ENCODE data around the gene PPP1R15B. TPM values are rescaled to one million over a fixed set of nuclear protein-coding genes. Genes with fewer than 3 reads are reported as not detected.

Gene PPP1R15B
- total RNA-seq, 1 experiment from 2014 or later = 41.6 TPM

DNA sequence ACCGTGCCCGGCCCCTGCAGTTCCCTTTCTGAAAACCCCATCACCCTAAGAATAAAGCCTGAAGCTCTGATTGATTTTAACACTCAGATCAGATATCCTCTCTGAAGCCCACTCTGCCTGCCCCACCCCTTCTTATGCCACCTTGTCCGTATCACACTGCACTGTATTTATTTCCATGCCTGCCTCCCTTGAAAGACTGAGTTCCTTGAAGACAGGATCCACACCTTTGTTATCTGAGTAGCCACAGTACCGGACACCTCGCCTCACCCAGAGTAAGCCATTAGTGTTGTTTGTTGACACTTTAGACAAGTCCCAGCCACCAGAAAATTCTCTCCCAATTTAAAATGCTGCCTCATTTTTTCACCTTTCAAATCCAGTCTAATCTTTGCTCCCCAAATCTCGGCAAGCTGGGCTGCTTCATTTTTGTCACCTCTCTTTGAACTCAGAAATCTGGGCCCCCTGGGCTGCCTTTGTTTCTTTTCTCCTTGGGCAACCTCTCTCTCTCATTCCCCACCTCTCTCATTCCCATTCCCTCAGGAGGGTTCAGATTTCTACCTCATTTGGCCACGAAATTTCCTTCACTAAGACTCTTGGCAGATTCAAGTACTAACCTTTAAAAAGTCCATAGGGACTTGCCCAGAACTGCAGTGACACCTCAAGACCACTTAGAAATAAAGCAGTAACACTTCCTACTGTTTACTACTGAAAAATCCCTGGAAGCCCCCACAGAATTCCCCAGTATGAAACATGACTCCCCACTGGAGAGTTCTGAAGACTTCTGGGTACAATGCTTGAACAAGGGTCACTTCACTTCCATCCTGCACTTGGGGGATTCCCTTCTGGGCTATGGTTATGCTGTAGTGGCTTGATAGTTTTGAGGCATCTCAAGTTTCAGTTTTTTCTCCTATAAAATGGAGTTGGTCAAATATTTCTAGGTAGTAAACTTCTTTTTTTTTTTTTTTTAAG lies 8.7 kb upstream of the PPP1R15B start:
- DNase-seq (ENCODE audit: low read depth) = peak; percentile 40

DNA sequence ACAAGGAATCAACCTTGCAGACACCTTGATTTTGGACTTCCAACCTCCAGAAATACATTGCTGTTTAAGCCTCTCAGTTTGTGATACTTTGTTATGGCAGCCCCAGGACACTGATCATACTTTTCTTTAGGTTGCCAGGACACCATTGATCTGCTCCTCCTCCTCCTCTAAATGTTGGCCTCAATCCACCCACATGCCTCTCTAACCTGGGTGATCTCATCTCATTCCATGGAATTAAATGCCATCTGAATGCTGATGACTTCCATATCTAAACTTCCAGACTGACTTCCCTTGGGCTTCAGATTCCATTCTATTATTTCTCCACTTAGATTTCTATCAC lies 7.4 kb upstream of the PPP1R15B start:
- DNase-seq (ENCODE audit: low read depth) = peak; percentile 84

DNA sequence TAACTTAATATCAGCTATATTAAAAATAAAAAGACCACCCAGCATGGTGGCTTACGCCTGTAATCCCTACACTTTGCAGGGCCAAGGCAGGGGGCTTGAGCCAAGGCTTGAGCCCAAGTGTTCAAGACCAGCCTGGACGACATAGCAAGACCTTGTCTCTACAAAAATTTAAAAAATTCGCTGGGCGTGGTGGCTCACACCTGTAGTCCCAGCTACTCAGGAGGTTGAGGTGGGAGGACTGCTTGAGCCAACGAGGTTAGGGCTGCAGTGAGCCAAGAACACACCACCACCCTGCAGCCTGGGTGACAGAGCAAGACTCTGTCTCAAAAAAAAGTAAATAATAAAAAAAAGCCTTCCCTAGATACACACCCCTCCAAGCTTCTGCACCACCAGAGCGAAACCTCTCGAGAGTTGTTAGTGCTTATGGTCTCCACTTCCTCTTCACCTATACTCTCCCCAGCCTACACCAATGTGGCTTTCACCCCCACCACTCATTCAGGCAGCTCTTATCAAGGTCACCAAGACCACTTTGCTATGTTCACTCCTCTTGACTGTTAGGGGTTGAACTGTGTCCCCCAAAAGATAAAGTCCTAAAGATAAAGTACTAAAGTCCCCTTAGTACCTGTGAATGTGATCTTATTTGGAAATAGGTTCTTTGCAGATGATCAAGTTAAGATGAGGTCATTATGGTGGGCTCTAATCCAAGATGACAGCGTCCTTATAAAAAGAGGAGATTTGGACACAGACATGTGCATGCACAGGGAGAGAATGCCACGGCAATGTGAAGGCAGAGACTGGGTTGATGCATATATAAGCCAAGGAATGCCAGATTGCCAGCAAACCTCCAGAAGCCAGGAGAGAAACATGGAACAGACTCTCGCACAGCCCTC lies 6.8 kb upstream of the PPP1R15B start:
- peak; percentile 66 for DNase-seq (ENCODE audit: low read depth)

GRCh38 chr1:204417074-204417997 lies 5.7 kb upstream of the PPP1R15B start:
- DNase-seq (ENCODE audit: low read depth) = peak; percentile 99

GRCh38 chr1:204416589-204417073 lies 5.0 kb upstream of the PPP1R15B start:
- no peak for DNase-seq (ENCODE audit: low read depth)

DNA sequence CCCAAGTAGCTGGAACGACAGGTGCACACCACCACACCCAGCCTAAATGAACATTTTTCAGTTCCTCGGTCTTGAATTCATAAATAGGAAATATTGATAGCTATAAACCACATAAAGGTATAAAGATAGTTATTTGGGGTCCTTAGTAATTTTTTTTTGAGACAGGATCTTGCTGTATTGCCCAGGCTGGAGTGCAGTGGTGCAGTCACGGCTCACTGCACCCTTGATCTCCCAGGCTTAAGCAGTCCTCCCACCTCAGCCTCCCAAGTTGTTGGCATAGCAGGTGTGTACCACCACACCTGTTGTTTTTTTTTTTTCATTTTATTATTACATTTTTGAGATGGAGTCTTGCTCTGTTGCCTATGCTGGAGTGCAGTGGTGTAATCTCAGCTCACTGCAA lies 3.7 kb upstream of the PPP1R15B start:
- DNase-seq (ENCODE audit: low read depth) = no peak

GRCh38 chr1:204414016-204414415 lies 2.4 kb upstream of the PPP1R15B start:
- DNase-seq (ENCODE audit: low read depth) = no peak

DNA sequence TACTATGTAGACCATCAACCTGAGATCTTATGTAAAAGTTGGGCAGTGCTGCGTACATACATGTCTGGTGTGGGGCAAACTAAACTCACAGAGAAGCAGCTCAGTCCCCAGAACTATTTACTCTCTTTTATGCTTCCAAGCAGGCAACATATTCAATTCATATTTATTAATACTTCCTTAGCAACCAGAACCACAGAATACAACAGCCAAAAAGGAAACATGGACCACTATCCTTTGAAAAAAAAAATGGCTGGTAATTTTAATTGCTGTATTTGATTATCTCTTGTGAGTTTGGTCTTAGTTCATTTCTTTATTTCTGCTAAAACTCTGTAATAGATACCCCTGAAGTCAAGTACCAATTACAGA lies 1.5 kb upstream of the PPP1R15B start:
- DNase-seq (ENCODE audit: low read depth) = no peak

- DNase-seq (ENCODE audit: low read depth) = peak; percentile 55
Observed at GRCh38 chr1:204410688-204411450, 748 bp downstream of the PPP1R15B start.

GRCh38 chr1:204409836-204410687 lies 1.6 kb downstream of the PPP1R15B start:
- DNase-seq (ENCODE audit: low read depth) = peak; percentile 29

DNA sequence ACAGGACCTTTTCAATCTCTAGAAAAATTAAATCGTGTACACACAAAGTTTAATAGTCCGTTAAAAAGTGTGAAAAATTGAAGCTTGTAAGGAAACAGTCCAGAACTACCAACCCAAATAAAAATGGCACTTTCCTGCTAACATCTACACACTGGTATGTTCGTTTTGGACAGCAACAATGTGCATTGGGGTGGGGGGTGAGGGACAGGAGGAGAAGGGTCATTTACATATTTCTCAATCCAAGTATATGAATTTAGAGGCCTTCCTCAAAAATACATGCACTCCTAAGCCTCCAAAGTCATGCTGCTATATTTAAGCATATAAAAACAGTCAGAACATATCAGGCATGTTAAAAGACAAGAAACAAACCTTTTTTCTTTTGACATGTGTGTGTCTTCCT lies 2.5 kb downstream of the PPP1R15B start:
- peak; percentile 36 for DNase-seq (ENCODE audit: low read depth)

DNA sequence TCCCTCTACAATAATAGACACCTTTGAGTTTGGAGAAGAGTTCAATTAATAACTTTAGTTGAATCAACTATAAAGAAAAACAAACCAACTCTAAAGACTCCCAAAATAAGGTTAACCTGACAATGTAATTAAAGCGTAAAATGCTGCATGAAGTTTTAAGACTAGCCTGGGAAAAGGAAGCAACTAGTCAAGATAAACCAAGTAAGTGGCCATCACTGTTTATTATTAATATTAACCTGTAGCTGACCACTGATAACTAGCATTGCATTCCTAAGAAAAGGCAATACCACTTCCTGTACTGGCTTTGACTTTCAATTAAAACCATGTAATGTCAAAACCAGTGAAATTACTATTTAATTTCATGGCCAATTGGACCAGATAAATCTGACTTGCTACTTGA lies 3.0 kb downstream of the PPP1R15B start:
- no peak for DNase-seq (ENCODE audit: low read depth)

DNA sequence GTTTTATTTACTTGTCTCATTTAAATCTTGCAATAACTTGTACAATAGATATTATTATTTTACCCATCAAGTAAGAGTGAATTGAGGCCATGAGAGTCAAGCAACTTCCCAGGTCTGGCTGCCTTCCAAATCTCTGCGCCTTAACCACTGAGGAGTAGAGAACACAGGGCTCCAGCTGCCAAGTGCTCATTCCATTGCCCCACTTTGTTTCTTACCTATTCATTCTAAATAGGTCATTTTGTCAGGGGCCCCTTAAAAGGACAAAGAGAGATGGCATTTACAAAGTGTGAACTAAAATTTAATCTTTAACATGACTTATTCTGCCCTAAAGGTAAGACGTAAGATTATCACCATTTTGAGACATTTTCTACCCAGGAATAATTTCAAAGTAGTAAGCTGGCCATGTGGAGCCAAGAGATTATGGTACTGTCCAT lies 3.5 kb downstream of the PPP1R15B start:
- DNase-seq (ENCODE audit: low read depth) = peak; percentile 83

- no peak for DNase-seq (ENCODE audit: low read depth)
Observed at GRCh38 chr1:204407295-204407971, 4.2 kb downstream of the PPP1R15B start.

DNA sequence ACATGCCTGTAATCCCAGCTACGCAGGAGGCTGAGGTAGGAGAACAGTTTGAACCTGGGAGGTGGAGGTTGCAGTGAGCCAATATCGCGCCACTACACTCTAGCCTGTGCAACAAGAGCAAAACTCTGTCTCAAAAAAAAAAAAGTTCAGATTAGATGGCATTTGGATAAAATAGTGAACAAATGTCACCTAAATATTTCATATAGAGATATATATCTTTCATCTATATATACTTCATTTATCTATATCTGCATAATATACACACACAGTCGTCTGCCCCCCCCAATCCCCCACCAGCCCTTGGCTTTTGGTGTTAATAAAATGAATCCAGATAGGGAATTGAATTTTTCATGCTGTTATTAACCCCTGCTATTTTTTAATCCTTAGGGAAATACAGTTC lies 5.0 kb downstream of the PPP1R15B start:
- DNase-seq (ENCODE audit: low read depth) = no peak

DNA sequence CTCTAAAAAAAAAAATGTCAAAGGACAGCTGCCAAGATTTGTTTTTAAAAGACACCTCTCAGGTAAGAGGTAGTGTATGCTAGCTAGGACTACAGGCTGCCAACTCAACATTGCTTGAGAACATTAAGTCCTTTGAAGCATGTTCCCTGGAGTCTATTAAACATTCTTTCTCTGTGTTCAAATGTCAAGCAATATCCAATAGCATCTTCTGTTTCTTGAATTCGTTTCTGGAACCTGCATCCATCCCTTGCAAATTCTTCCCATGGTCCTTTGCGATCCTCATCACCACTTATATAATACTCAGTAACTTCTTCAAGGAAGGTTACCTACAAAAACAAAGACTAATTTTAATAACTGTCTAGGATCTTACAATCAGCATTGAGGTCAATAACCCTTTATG lies 5.6 kb downstream of the PPP1R15B start:
- DNase-seq (ENCODE audit: low read depth) = no peak

DNA sequence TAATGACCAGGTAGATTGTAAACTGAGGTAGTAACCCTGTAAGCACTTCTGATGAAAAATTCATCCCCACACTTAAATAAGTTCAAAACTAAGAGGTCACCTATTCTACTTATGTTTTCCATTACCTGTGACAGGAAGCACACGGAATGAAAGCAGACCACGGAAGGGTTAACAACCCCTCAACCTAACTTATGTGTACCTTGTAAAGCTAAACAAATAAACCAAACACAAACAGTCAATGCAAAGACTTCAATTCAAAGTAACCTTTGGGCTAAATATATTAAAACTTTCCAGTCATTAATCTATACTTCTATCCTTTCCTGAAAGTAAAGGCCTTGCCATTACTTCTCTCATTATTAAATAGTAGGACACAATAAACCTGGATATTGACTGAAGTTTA lies 7.0 kb downstream of the PPP1R15B start:
- no peak for DNase-seq (ENCODE audit: low read depth)

- DNase-seq (ENCODE audit: low read depth) = no peak
Observed at GRCh38 chr1:204402391-204402790, 9.2 kb downstream of the PPP1R15B start.

- DNase-seq (ENCODE audit: low read depth) = no peak
Observed at GRCh38 chr1:204401730-204402129, 9.9 kb downstream of the PPP1R15B start.

Data from M059J (cell line).